ENCODE measurements around the gene RIMBP2. TPM values are rescaled to one million over a fixed set of nuclear protein-coding genes. Genes with fewer than 3 reads are reported as not detected.

Gene RIMBP2
- total RNA-seq, 1 experiment from 2014 or later = not detected

GRCh38 chr12:130457215-130457614, 258.9 kb downstream of the RIMBP2 start:
- Histone ChIP-seq H3K9me3 (no peaks in the 10 kb centered on the region), H3K4me1 (no peaks in the 10 kb centered on the region), H3K27me3 (replicated peaks; ENCODE audit: control insufficient read depth, insufficient read depth, low read length) (no peaks in the 10 kb centered on the region), H3K36me3 (ENCODE audit: control insufficient read depth, insufficient read depth, low read length) (no peaks in the 10 kb centered on the region), H3K4me3 (ENCODE audit: low read depth, low read length) (no peak overlapping the region)
- ChIA-PET CTCF (no interaction called here), POLR2A (no interaction called here)
- Mint-ChIP-seq H3K27me3 (ENCODE audit: insufficient read depth, unreplicated experiment) (peaks cover 9% of the 10 kb centered on the region), H3K36me3 (ENCODE audit: insufficient read depth, unreplicated experiment) (no peaks in the 10 kb centered on the region), H3K4me1 (ENCODE audit: low read depth, unreplicated experiment) (no peaks in the 10 kb centered on the region), H3K27ac (ENCODE audit: unreplicated experiment) (no peak overlapping the region), H3K9me3 (ENCODE audit: unreplicated experiment) (no peaks in the 10 kb centered on the region), H3K4me3 (ENCODE audit: unreplicated experiment) (no peak overlapping the region)
- DNase-seq = no peak
- BruUV-seq (replicated peaks) = no TSS peak
- TF ChIP-seq, protein P1, sequence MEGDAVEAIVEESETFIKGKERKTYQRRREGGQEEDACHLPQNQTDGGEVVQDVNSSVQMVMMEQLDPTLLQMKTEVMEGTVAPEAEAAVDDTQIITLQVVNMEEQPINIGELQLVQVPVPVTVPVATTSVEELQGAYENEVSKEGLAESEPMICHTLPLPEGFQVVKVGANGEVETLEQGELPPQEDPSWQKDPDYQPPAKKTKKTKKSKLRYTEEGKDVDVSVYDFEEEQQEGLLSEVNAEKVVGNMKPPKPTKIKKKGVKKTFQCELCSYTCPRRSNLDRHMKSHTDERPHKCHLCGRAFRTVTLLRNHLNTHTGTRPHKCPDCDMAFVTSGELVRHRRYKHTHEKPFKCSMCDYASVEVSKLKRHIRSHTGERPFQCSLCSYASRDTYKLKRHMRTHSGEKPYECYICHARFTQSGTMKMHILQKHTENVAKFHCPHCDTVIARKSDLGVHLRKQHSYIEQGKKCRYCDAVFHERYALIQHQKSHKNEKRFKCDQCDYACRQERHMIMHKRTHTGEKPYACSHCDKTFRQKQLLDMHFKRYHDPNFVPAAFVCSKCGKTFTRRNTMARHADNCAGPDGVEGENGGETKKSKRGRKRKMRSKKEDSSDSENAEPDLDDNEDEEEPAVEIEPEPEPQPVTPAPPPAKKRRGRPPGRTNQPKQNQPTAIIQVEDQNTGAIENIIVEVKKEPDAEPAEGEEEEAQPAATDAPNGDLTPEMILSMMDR (IDR thresholded peaks at IDR 0.05; ENCODE audit: insufficient read depth in 1 of 2, low read depth in 1 of 2, low read length in 1 of 2, severe bottlenecking in 1 of 2, unreplicated experiment in 1 of 2) = no peak
- intact Hi-C loops (cut with micrococcal nuclease; ENCODE audit: unreplicated experiment) = loop anchor here (5.0 kb wide), 1 partner anchor 290 kb away; no protein-coding TSS in a partner anchor

GRCh38 chr12:130456375-130457199, 259.5 kb downstream of the RIMBP2 start:
- POLR2A ChIA-PET = no interaction called here
- no peaks in the 10 kb centered on the region for H3K4me1 Mint-ChIP-seq (ENCODE audit: low read depth, unreplicated experiment)
- H3K36me3 Mint-ChIP-seq (ENCODE audit: insufficient read depth, unreplicated experiment) = no peaks in the 10 kb centered on the region
- intact Hi-C loops (cut with micrococcal nuclease; ENCODE audit: unreplicated experiment) = loop anchor here (5.0 kb wide), 1 partner anchor 291 kb away; no protein-coding TSS in a partner anchor
- H3K9me3 Mint-ChIP-seq (ENCODE audit: unreplicated experiment) = no peaks in the 10 kb centered on the region
- Histone ChIP-seq H3K27me3 (replicated peaks; ENCODE audit: control insufficient read depth, insufficient read depth, low read length) (no peaks in the 10 kb centered on the region), H3K4me3 (ENCODE audit: low read depth, low read length) (no peak overlapping the region), H3K4me1 (no peaks in the 10 kb centered on the region), H3K9me3 (no peaks in the 10 kb centered on the region), H3K36me3 (ENCODE audit: control insufficient read depth, insufficient read depth, low read length) (no peaks in the 10 kb centered on the region)
- BruUV-seq (replicated peaks) = no TSS peak
- DNase-seq = no peak
- H3K27ac Mint-ChIP-seq (ENCODE audit: unreplicated experiment) = no peak overlapping the region
- CTCF ChIA-PET = no interaction called here
- TF ChIP-seq, protein P1 (IDR thresholded peaks at IDR 0.05; ENCODE audit: insufficient read depth in 1 of 2, low read depth in 1 of 2, low read length in 1 of 2, severe bottlenecking in 1 of 2, unreplicated experiment in 1 of 2) = no peak
- peaks cover 7% of the 10 kb centered on the region for H3K27me3 Mint-ChIP-seq (ENCODE audit: insufficient read depth, unreplicated experiment)
- H3K4me3 Mint-ChIP-seq (ENCODE audit: unreplicated experiment) = no peak overlapping the region

GRCh38 chr12:130455161-130455560, 260.9 kb downstream of the RIMBP2 start:
- POLR2A ChIA-PET = no interaction called here
- BruUV-seq (replicated peaks) = no TSS peak
- Mint-ChIP-seq H3K36me3 (ENCODE audit: insufficient read depth, unreplicated experiment) (no peaks in the 10 kb centered on the region), H3K4me1 (ENCODE audit: low read depth, unreplicated experiment) (no peaks in the 10 kb centered on the region), H3K9me3 (ENCODE audit: unreplicated experiment) (no peaks in the 10 kb centered on the region), H3K27ac (ENCODE audit: unreplicated experiment) (no peak overlapping the region), H3K27me3 (ENCODE audit: insufficient read depth, unreplicated experiment) (peaks cover 7% of the 10 kb centered on the region), H3K4me3 (ENCODE audit: unreplicated experiment) (no peak overlapping the region)
- DNase-seq = no peak
- TF ChIP-seq, protein P1 (IDR thresholded peaks at IDR 0.05; ENCODE audit: insufficient read depth in 1 of 2, low read depth in 1 of 2, low read length in 1 of 2, severe bottlenecking in 1 of 2, unreplicated experiment in 1 of 2) = no peak
- Histone ChIP-seq H3K27me3 (replicated peaks; ENCODE audit: control insufficient read depth, insufficient read depth, low read length) (no peaks in the 10 kb centered on the region), H3K9me3 (no peaks in the 10 kb centered on the region), H3K36me3 (ENCODE audit: control insufficient read depth, insufficient read depth, low read length) (no peaks in the 10 kb centered on the region), H3K4me1 (no peaks in the 10 kb centered on the region), H3K4me3 (ENCODE audit: low read depth, low read length) (no peak overlapping the region)
- CTCF ChIA-PET = no interaction called here
- intact Hi-C loops (cut with micrococcal nuclease; ENCODE audit: unreplicated experiment) = loop anchor here (5.0 kb wide), 1 partner anchor 292 kb away; no protein-coding TSS in a partner anchor

Measured in Caco-2 (cell line).